Stimulated activated CD8-positive, alpha-beta memory T cell treated with anti-CD3 and anti-CD28 coated beads, Interleukin-15, amount 100 ng/mL, for 4 hours (primary cell): Measurements from ENCODE around the gene TPP1.

Experiments used
- DNase-seq, 2 donors: peaks; one replicate each; pipeline ENCODE4 v3.0.0-alpha.2; 2020; ENCODE audit warnings: low read depth in 2 of 2

Gene TPP1

GRCh38 chr11:6646918-6647679 is 27.9 kb upstream of the TPP1 start:
- DNase-seq, result no peak

DNA sequence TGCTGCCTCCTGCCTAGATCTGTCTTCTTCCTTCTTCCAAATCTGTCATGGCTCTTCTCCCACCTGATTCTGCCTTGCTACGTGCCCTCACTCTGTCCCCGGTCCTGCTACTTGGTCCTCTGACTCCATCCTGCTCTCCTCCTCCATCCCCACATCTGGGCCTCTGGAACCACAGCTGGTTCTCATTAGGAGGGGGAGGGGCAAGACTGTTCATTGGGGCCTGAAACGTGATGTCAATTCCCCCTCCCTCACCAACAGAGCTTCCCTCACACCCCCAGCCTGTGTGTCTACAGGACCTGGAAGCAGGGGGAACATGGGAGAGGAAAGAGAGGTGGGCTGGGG is 27.3 kb upstream of the TPP1 start:
- DNase-seq, result no peak

GRCh38 chr11:6646071-6646470 is 26.8 kb upstream of the TPP1 start:
- no peak for DNase-seq

- no peak for DNase-seq
Measured at GRCh38 chr11:6642957-6643356, 23.7 kb upstream of the TPP1 start.

- DNase-seq, result no peak
Measured at GRCh38 chr11:6640985-6641701, 21.9 kb upstream of the TPP1 start.

GRCh38 chr11:6640036-6640984 is 21.1 kb upstream of the TPP1 start:
- no peak for DNase-seq

DNA sequence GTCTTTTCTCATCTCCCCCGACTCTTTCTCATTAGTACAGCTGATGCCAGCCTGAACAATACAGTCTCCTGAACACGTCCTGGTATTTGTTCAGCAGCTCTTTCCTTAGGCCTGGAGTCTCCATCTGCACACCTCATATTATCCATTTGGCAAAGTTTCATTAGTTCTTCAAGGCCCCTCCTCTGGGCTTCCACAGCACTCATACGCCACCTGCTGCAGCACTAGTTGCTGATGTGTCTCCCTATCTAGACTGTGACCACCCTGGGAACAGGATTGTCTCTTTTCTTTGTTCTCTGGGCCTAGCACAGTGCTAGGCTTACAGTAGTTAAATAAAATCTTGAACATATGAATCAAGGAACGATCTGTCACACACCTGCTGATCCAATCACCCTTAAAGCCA is 19.2 kb upstream of the TPP1 start:
- DNase-seq, result no peak

GRCh38 chr11:6637871-6638270 is 18.6 kb upstream of the TPP1 start:
- DNase-seq, result no peak

DNA sequence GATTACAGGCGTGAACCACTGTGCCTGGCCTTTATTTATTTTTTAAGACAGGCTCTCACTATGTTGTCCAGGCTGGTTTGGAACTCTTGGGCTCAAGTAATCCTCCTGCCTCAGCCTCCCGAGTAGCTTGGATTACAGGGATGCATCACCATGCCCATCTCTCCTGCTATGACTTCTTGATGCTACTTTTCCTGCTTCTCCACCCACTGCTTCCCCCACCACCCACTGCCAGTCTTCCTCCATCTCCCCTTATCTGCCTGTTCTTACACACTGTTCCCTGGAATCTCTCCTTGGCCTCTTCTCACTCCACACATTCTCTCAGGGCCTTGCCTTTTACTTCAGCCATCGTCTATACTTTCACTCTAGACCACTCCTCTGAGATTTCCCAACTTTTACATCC is 17.3 kb upstream of the TPP1 start:
- no peak for DNase-seq

GRCh38 chr11:6635082-6635932 is 16.1 kb upstream of the TPP1 start:
- no peak for DNase-seq

DNA sequence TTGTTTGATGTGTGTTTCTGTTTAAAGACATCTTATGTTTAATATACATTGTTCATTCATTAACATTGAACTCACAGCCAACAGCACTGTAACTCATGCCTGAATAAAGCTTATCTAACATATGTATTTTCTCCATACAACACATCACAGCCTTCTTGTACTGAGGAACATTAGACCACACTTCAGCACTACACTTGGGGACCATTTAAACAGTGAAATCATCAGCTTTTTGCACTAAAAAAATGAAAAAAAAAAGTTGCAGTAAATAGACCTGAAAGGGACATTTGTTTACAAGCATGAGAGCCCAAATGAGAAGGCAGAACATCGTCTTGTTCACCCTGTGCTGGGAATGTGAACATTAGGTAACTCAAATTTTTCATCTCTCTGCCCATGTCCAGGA is 15.3 kb upstream of the TPP1 start:
- DNase-seq, result no peak

- no peak for DNase-seq
Measured at GRCh38 chr11:6633422-6634408, 14.5 kb upstream of the TPP1 start.

GRCh38 chr11:6632116-6633073 is 13.2 kb upstream of the TPP1 start:
- DNase-seq, result no peak

DNA sequence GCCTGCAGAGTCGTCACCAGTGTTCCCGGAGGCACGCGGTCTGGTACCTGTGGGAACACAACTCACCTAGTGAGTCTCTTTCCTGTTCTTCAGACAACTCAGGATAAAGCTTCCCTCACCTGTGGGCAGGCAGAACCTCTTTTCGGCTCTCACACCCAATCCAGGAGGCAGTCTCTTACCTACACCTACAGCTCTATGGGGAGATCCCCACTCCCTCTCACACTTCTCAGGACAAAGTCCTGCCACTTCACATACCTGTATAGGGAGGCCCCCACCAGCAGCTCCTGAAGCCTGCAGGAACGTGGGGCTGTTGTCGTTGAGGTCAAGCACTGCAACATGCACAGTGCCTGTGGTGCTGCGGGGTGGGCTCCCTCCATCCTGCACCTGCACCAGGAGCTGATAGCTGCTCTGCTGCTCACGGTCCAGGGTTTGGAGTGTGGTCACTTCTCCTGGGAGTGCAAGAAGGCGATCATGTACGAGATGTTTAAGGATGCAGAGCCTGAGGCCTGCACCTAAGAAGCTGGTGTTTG is 12.2 kb upstream of the TPP1 start:
- no peak for DNase-seq

- no peak for DNase-seq
Measured at GRCh38 chr11:6630632-6631291, 11.5 kb upstream of the TPP1 start.

- DNase-seq, result no peak
Measured at GRCh38 chr11:6629892-6630631, 10.8 kb upstream of the TPP1 start.

GRCh38 chr11:6629573-6629891 is 10.3 kb upstream of the TPP1 start:
- DNase-seq, result no peak

DNA sequence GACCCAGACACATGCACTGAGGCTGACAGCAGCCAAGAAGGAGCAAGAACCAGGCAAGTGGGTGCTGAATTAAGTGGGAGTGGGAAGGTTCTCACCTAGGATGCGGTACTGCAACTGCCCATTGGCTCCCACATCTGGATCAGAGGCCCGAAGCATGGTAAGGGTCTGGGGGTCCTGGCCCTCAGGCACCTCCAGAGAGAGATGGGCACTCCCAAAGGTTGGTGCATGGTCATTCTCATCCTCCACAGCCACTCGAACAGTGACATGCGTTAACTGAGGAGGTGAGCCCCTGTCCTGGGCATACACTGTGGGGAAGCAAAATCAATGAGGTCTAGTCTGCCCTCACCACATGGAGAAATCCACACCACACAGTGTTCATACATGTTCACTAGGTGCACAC is 9.3 kb upstream of the TPP1 start:
- DNase-seq, result no peak
